ENCODE data around the gene MATN4. TPM values are rescaled to one million over a fixed set of nuclear protein-coding genes. Genes with fewer than 3 reads are reported as not detected.

MATN4 gene
- total and polyA plus RNA-seq, 2 of the 13 experiments (the other 11 are each of a cell fraction or from before 2014, with no cell fraction given) = not detected

DNA sequence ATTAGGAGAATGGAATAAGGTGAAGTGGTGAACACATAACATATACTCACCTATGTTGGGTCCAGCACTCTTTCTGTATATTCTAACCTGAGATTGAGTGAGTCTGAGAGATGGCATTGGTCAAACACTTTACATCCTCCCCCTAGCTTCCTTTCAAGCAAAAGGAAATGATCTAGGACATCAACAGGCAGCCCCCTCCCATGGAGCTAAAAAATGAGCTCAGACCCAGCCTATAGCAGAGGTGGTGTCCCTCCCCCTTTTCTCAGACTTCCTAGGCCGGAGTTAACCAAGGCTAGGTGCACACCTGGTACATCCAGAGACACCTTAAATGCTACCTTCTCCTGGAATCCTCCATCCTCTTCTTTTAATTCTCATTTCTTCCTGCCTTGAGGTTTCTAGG is 45.6 kb upstream of the MATN4 start:
- H3K4me2 ChIP-seq (ENCODE audit: low read depth, low read length) = no peak overlapping the region
- ChIA-PET POLR2A (interaction anchor here (1.4 to 29.5 kb wide), 3 partner anchors 6 to 31 kb away, joined by 3 to 1422 read pairs (median 1422); partner anchors contain the start of genes SDC4 and SYS1), CTCF (ENCODE audit: low intra/inter-chr PET ratio, low total read pairs) (no interaction called here)
- no peak overlapping the region for H3K4me3 ChIP-seq (replicated peaks in 1 of 3; ENCODE audit: insufficient read depth in 1 of 3, low read depth in 2 of 3, low read length in 3 of 3)
- 3% methylated on average over 1 of the region's 1 CpG for WGBS (ENCODE audit: low lambda C conversion rate)
- no peak overlapping the region for H3K9ac ChIP-seq (ENCODE audit: insufficient read depth, low read depth, low read length)
- TF ChIP-seq SNAI1 (CRISPR knock-in tag; IDR thresholded peaks at IDR 0.05; ENCODE audit: borderline replicate concordance) = no peak
- TF ChIP-seq ZNF160 (CRISPR knock-in tag; IDR thresholded peaks at IDR 0.05) = no peak
- TF ChIP-seq, protein P1, sequence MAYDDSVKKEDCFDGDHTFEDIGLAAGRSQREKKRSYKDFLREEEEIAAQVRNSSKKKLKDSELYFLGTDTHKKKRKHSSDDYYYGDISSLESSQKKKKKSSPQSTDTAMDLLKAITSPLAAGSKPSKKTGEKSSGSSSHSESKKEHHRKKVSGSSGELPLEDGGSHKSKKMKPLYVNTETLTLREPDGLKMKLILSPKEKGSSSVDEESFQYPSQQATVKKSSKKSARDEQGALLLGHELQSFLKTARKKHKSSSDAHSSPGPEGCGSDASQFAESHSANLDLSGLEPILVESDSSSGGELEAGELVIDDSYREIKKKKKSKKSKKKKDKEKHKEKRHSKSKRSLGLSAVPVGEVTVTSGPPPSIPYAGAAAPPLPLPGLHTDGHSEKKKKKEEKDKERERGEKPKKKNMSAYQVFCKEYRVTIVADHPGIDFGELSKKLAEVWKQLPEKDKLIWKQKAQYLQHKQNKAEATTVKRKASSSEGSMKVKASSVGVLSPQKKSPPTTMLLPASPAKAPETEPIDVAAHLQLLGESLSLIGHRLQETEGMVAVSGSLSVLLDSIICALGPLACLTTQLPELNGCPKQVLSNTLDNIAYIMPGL (CRISPR knock-in tag; IDR thresholded peaks at IDR 0.05; ENCODE audit: borderline replicate concordance in 1 of 2, low read depth in 1 of 2) = no peak
- no peak for TF ChIP-seq TOE1 (CRISPR knock-in tag; IDR thresholded peaks at IDR 0.05)
- no peak for TF ChIP-seq MBNL3 (CRISPR knock-in tag; conservative IDR thresholded peaks at IDR 0.05)
- TF ChIP-seq ZFP1 (CRISPR knock-in tag; IDR thresholded peaks at IDR 0.05) = no peak
- TF ChIP-seq HMGA1 (CRISPR knock-in tag; conservative IDR thresholded peaks at IDR 0.05) = no peak
- TF ChIP-seq SMAD3 (CRISPR knock-in tag; IDR thresholded peaks at IDR 0.05) = no peak
- TF ChIP-seq ZNF775 (CRISPR knock-in tag; IDR thresholded peaks at IDR 0.05; ENCODE audit: borderline replicate concordance) = no peak
- TF ChIP-seq TAF15 (IDR thresholded peaks at IDR 0.05; ENCODE audit: low read depth, low read length, poor library complexity, severe bottlenecking) = no peak
- intact Hi-C loops (cut with micrococcal nuclease; ENCODE audit: unreplicated experiment) (no loop called here), in situ Hi-C loops (cut with HindIII; ENCODE audit: extremely low pct_ligation_motif_present, low pct_unique_long_range_greater_than_20kb) (no loop called here)
- no TSS peak for BruUV-seq (replicated peaks)
- H3K36me3 ChIP-seq (replicated peaks in 1 of 2; ENCODE audit: control insufficient read depth in 1 of 2, insufficient read depth in 2 of 2, low read length in 2 of 2) = no peaks in the 10 kb centered on the region
- peaks cover 49% of the 10 kb centered on the region for H3K4me1 ChIP-seq (ENCODE audit: insufficient read depth, low read length)
- no peaks in the 10 kb centered on the region for H3K79me2 ChIP-seq (ENCODE audit: insufficient read depth, low read length)
- no peak overlapping the region for H2AFZ ChIP-seq (ENCODE audit: low read length)
- no peak for ATAC-seq
- no peaks in the 10 kb centered on the region for H3K9me3 ChIP-seq (ENCODE audit: low read length)
- H3K27me3 ChIP-seq (ENCODE audit: control insufficient read depth in 1 of 2, insufficient read depth in 2 of 2, low read length in 2 of 2) = peaks cover 1 to 7% of the 10 kb centered on the region in 2 experiments; a peak in 2 of 5 replicates
- FAIRE-seq = no peak
- no peaks in the 10 kb centered on the region for H4K20me1 ChIP-seq (ENCODE audit: insufficient read depth, low read length)
- no peak for DNase-seq (ENCODE audit: low spot score)
- H3K27ac ChIP-seq (ENCODE audit: extremely low read length, insufficient read depth, low read length) = no peak overlapping the region
